Lung microvascular endothelial cell (primary cell): ENCODE measurements around the gene EFCAB13. TPM values are rescaled to one million over a fixed set of nuclear protein-coding genes. Genes with fewer than 3 reads are reported as not detected.
"Not testable (repeated sequence)": the region's sequence is repeated elsewhere in the genome, so short reads cannot be mapped to it uniquely, and the experiment has no call there.

Experiments
- DNase-seq, 2 donors: peaks; one replicate each; pipeline versions ENCODE4 v3.0.0 to v3.0.0-alpha.2; 2010; ENCODE audit warnings: low read depth in 2 of 2
- total RNA-seq: library from RNA; depleted of rRNA; stranded (reverse); fragments of >200 nt; gene quantifications from 2 replicates; pipeline ENCODE4 v1.2.1, GENCODE V29; 2014

Gene EFCAB13
- total RNA-seq, 1 donor from 2014 or later, result 6.2 TPM

GRCh38 chr17:47330548-47330947, 6.8 kb downstream of the EFCAB13 start:
- DNase-seq, result no peak

GRCh38 chr17:47332287-47332686, 8.5 kb downstream of the EFCAB13 start:
- no peak for DNase-seq

- DNase-seq, result peak in 1 of 2 donors; percentile 77
Measured at GRCh38 chr17:47335101-47335936, 11.6 kb downstream of the EFCAB13 start.

- no peak for DNase-seq
Measured at GRCh38 chr17:47338026-47338425, 14.3 kb downstream of the EFCAB13 start.

- DNase-seq, result no peak
Measured at GRCh38 chr17:47352848-47353247, 29.1 kb downstream of the EFCAB13 start.

GRCh38 chr17:47358652-47359051, 34.9 kb downstream of the EFCAB13 start:
- no peak for DNase-seq

GRCh38 chr17:47363171-47363570, 39.4 kb downstream of the EFCAB13 start:
- no peak for DNase-seq

- no peak for DNase-seq
Measured at GRCh38 chr17:47367257-47367656, 43.5 kb downstream of the EFCAB13 start.

GRCh38 chr17:47368262-47368661, 44.5 kb downstream of the EFCAB13 start:
- DNase-seq, result no peak

- peak; percentile 3 to 11 for DNase-seq
Measured at GRCh38 chr17:47370899-47371298, 47.1 kb downstream of the EFCAB13 start.

- no peak for DNase-seq
Measured at GRCh38 chr17:47373002-47373401, 49.2 kb downstream of the EFCAB13 start.

GRCh38 chr17:47376247-47376646, 52.5 kb downstream of the EFCAB13 start:
- no peak for DNase-seq

GRCh38 chr17:47388825-47389224, 65.1 kb downstream of the EFCAB13 start:
- no peak for DNase-seq

- DNase-seq, result not testable (repeated sequence)
Measured at GRCh38 chr17:47397532-47398128, 73.9 kb downstream of the EFCAB13 start.

- no peak for DNase-seq
Measured at GRCh38 chr17:47400333-47400732, 76.6 kb downstream of the EFCAB13 start.

GRCh38 chr17:47401100-47401499, 77.3 kb downstream of the EFCAB13 start:
- no peak for DNase-seq

GRCh38 chr17:47404006-47404405, 80.3 kb downstream of the EFCAB13 start:
- DNase-seq, result no peak

- DNase-seq, result no peak
Measured at GRCh38 chr17:47404875-47405274, 81.1 kb downstream of the EFCAB13 start.

- no peak for DNase-seq
Measured at GRCh38 chr17:47413872-47414271, 90.1 kb downstream of the EFCAB13 start.

- no peak for DNase-seq
Measured at GRCh38 chr17:47414612-47415011, 90.9 kb downstream of the EFCAB13 start.

- peak; percentile 13 to 33 for DNase-seq
Measured at GRCh38 chr17:47423406-47424295, 99.9 kb downstream of the EFCAB13 start.

- not testable (repeated sequence) for DNase-seq
Measured at GRCh38 chr17:47425233-47425632, 101.5 kb downstream of the EFCAB13 start.
